K562 (cell line): Measurements from ENCODE around the gene DPP10.

Experiments
- CCAR2 ChIP-seq: fragments of 200-400 bp; formaldehyde crosslinking; IDR thresholded peaks from 2 replicates; pipeline ENCODE4 v1.6.1; 2017; ENCODE audit warnings: mild to moderate bottlenecking, low read depth, low read length
- CTCF ChIP-seq, 3 experiments: IDR thresholded peaks in 2 of 3; conservative IDR thresholded peaks in 1 of 3; 2 replicates each; pipeline ENCODE4 v1.5.1; 2011 to 2012; ENCODE audit warnings: low read length in 3 of 3, mild to moderate bottlenecking in 3 of 3, control low read depth in 2 of 3, improper control_type of control experiment in 1 of 3, inconsistent platforms in 1 of 3, low read depth in 1 of 3, mixed read lengths in 1 of 3, moderate library complexity in 1 of 3; ENCODE audit not compliant: insufficient read depth in 2 of 3
- FOXJ3 ChIP-seq: sonication (generic); formaldehyde crosslinking; IDR thresholded peaks from 2 replicates; pipeline ENCODE4 v1.4.0; 2020; ENCODE audit warnings: mild to moderate bottlenecking, missing genetic modification reagents
- LCOR ChIP-seq: sonication (generic); formaldehyde crosslinking; IDR thresholded peaks from 2 replicates; pipeline ENCODE4 v1.8.0; 2022; ENCODE audit warnings: mild to moderate bottlenecking, missing genetic modification reagents
- MAFK ChIP-seq: IDR thresholded peaks from 2 replicates; pipeline ENCODE4 v1.6.1; 2011; ENCODE audit warnings: low read length, improper control_type of control experiment
- TAF1 ChIP-seq: IDR thresholded peaks from 2 replicates; pipeline ENCODE4 v1.6.1; 2011; ENCODE audit warnings: mild to moderate bottlenecking, low read length, moderate library complexity; ENCODE audit not compliant: insufficient read depth, control insufficient read depth, severe bottlenecking; ENCODE audit errors: extremely low read depth
- ZBTB7A ChIP-seq: IDR thresholded peaks from 2 replicates; pipeline ENCODE4 v1.6.1; 2011; ENCODE audit warnings: low read depth, mild to moderate bottlenecking, low read length, moderate library complexity, borderline replicate concordance; ENCODE audit not compliant: control insufficient read depth
- ZNF280A ChIP-seq: fragments of 450-650 bp; IDR thresholded peaks from 2 replicates; pipeline ENCODE4 v1.6.1; 2018; ENCODE audit warnings: mild to moderate bottlenecking, low read depth; ENCODE audit not compliant: partially characterized antibody
- ZNF785 ChIP-seq: fragments of 250-450 bp; sonication (Bioruptor Pico); IDR thresholded peaks from 2 replicates; pipeline ENCODE4 v1.4.0; 2020; ENCODE audit warnings: mild to moderate bottlenecking

- TF ChIP-seq CTCF (IDR thresholded peaks at IDR 0.05 in 2 of 3, conservative IDR thresholded peaks at IDR 0.05 in 1 of 3; ENCODE audit: insufficient read depth in 2 of 3, low read depth in 1 of 3, low read length in 3 of 3) (no peak), TAF1 (no peak), FOXJ3 (no peak), ZNF280A (no peak), CCAR2 (no peak), MAFK (no peak), ZBTB7A (no peak), ZNF785 (CRISPR knock-in tag) (no peak), LCOR (CRISPR knock-in tag) (no peak)
Observed at GRCh38 chr2:115480741-115481140, 1038.3 kb downstream of the DPP10 start.
